A549 (cell line): ENCODE results near the gene ERMN.

Experiments
- POLR2A ChIP-seq: IDR thresholded peaks from 2 replicates; pipeline ENCODE4 v1.6.1; 2012; ENCODE audit warnings: mild to moderate bottlenecking, low read length
- RAD21 ChIP-seq, 2 experiments: fragments of >200 bp in 1 of 2; sonication (Bioruptor Twin) in 1 of 2; formaldehyde crosslinking in 1 of 2; IDR thresholded peaks in 1 of 2; conservative IDR thresholded peaks in 1 of 2; 2 replicates in 1 of 2; 3 replicates in 1 of 2; pipeline ENCODE4 v1.6.1; 2012 to 2018; ENCODE audit warnings: inconsistent platforms in 1 of 2
- TF ChIP-seq, protein P1 (sequence below): fragments of >200 bp; sonication (Bioruptor Twin); formaldehyde crosslinking; IDR thresholded peaks from 3 replicates; pipeline ENCODE4 v1.6.1; 2016
- TF ChIP-seq, protein P2 (sequence below): fragments of >200 bp; sonication (Bioruptor Twin); formaldehyde crosslinking; IDR thresholded peaks from 3 replicates; pipeline ENCODE4 v1.5.1; 2016
- TF ChIP-seq, protein P3 (sequence below): fragments of 200-600 bp; sonication (generic); IDR thresholded peaks from 2 replicates; pipeline ENCODE4 v1.6.1; 2016; ENCODE audit warnings: antibody characterized with exemption, mild to moderate bottlenecking, moderate library complexity
- TF ChIP-seq, protein P4 (sequence below): fragments of 250-450 bp; sonication (Bioruptor Pico); IDR thresholded peaks from 2 replicates; pipeline ENCODE4 v1.5.0; 2021; ENCODE audit warnings: mild to moderate bottlenecking, moderate library complexity, borderline replicate concordance
- TF ChIP-seq, protein P5 (sequence below): IDR thresholded peaks from 2 replicates; pipeline ENCODE4 v1.6.1; 2012

DNA sequence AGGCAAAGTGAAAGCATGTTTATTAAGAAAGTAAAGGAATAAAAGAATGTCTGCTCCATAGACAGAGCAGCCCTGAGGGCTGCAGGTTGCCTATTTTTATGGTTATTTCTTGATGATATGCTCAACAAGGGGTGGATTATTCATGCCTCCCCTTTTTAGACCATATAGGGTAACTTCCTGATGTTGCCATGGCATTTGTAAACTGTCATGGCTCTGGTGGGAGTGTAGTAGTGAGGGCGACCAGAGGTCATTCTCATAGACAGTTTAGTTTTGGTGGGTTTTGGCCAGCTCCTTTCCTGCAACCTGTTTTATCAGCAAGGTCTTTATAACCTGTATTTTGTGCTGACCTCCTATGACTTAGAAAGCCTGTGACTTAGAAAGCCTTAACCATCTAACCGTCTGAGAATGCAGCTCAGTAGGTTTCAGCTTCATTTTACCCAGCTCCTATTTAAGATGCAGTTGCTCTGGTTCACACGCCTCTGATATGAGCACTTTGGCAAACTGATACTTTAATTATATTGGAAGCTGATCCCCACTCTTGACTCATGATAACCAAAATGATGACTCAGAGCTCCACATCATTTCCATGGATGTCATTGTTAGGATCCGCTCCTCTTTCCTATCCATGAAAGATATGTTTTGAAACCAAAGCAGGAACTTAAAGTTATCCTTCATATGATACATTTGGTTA is 14.5 kb upstream of the ERMN start:
- TF ChIP-seq, protein P1, sequence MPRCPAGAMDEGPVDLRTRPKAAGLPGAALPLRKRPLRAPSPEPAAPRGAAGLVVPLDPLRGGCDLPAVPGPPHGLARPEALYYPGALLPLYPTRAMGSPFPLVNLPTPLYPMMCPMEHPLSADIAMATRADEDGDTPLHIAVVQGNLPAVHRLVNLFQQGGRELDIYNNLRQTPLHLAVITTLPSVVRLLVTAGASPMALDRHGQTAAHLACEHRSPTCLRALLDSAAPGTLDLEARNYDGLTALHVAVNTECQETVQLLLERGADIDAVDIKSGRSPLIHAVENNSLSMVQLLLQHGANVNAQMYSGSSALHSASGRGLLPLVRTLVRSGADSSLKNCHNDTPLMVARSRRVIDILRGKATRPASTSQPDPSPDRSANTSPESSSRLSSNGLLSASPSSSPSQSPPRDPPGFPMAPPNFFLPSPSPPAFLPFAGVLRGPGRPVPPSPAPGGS: no peak
- TF ChIP-seq, protein P2, sequence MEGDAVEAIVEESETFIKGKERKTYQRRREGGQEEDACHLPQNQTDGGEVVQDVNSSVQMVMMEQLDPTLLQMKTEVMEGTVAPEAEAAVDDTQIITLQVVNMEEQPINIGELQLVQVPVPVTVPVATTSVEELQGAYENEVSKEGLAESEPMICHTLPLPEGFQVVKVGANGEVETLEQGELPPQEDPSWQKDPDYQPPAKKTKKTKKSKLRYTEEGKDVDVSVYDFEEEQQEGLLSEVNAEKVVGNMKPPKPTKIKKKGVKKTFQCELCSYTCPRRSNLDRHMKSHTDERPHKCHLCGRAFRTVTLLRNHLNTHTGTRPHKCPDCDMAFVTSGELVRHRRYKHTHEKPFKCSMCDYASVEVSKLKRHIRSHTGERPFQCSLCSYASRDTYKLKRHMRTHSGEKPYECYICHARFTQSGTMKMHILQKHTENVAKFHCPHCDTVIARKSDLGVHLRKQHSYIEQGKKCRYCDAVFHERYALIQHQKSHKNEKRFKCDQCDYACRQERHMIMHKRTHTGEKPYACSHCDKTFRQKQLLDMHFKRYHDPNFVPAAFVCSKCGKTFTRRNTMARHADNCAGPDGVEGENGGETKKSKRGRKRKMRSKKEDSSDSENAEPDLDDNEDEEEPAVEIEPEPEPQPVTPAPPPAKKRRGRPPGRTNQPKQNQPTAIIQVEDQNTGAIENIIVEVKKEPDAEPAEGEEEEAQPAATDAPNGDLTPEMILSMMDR: no peak
- TF ChIP-seq, protein P3, sequence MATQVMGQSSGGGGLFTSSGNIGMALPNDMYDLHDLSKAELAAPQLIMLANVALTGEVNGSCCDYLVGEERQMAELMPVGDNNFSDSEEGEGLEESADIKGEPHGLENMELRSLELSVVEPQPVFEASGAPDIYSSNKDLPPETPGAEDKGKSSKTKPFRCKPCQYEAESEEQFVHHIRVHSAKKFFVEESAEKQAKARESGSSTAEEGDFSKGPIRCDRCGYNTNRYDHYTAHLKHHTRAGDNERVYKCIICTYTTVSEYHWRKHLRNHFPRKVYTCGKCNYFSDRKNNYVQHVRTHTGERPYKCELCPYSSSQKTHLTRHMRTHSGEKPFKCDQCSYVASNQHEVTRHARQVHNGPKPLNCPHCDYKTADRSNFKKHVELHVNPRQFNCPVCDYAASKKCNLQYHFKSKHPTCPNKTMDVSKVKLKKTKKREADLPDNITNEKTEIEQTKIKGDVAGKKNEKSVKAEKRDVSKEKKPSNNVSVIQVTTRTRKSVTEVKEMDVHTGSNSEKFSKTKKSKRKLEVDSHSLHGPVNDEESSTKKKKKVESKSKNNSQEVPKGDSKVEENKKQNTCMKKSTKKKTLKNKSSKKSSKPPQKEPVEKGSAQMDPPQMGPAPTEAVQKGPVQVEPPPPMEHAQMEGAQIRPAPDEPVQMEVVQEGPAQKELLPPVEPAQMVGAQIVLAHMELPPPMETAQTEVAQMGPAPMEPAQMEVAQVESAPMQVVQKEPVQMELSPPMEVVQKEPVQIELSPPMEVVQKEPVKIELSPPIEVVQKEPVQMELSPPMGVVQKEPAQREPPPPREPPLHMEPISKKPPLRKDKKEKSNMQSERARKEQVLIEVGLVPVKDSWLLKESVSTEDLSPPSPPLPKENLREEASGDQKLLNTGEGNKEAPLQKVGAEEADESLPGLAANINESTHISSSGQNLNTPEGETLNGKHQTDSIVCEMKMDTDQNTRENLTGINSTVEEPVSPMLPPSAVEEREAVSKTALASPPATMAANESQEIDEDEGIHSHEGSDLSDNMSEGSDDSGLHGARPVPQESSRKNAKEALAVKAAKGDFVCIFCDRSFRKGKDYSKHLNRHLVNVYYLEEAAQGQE: no peak
- TF ChIP-seq POLR2A: no peak
- no peak for TF ChIP-seq RAD21 (conservative IDR thresholded peaks at IDR 0.05 in 1 of 2, IDR thresholded peaks at IDR 0.05 in 1 of 2)
- TF ChIP-seq, protein P4, sequence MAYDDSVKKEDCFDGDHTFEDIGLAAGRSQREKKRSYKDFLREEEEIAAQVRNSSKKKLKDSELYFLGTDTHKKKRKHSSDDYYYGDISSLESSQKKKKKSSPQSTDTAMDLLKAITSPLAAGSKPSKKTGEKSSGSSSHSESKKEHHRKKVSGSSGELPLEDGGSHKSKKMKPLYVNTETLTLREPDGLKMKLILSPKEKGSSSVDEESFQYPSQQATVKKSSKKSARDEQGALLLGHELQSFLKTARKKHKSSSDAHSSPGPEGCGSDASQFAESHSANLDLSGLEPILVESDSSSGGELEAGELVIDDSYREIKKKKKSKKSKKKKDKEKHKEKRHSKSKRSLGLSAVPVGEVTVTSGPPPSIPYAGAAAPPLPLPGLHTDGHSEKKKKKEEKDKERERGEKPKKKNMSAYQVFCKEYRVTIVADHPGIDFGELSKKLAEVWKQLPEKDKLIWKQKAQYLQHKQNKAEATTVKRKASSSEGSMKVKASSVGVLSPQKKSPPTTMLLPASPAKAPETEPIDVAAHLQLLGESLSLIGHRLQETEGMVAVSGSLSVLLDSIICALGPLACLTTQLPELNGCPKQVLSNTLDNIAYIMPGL (CRISPR knock-in tag): no peak
- TF ChIP-seq, protein P5, sequence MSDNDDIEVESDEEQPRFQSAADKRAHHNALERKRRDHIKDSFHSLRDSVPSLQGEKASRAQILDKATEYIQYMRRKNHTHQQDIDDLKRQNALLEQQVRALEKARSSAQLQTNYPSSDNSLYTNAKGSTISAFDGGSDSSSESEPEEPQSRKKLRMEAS: no peak
